Right cardiac atrium (tissue), 5 donors: ENCODE measurements around the gene TPM4. TPM values are rescaled to one million over a fixed set of nuclear protein-coding genes. Genes with fewer than 3 reads are reported as not detected.
"Not testable (repeated sequence)": the region's sequence is repeated elsewhere in the genome, so short reads cannot be mapped to it uniquely, and the experiment has no call there.

Source experiments
- ATAC-seq, 2 donors: fragments of 200-7000 bp; cut with Tn5 transposase; one replicate each; pipeline versions ENCODE4 v1.8.0 to v1.9.1; 2020; ENCODE audit warnings: moderate library complexity in 2 of 2, mild to moderate bottlenecking in 1 of 2
- DNase-seq, 3 donors: peaks; one replicate each; pipeline ENCODE4 v3.0.0-alpha.2; 2020
- H3K27ac ChIP-seq: one replicate; pipeline ENCODE4 v1.5.1; 2013; ENCODE audit warnings: mild to moderate bottlenecking, low read length, control low read depth, moderate library complexity
- H3K27me3 ChIP-seq: one replicate; pipeline ENCODE4 v1.6.1; 2013; ENCODE audit not compliant: control insufficient read depth, insufficient read depth
- H3K4me1 ChIP-seq: one replicate; pipeline ENCODE4 v1.6.1; 2013; ENCODE audit warnings: low read length; ENCODE audit not compliant: control insufficient read depth, insufficient read depth
- H3K4me3 ChIP-seq: one replicate; pipeline ENCODE4 v1.5.1; 2013; ENCODE audit warnings: low read length, control low read depth
- H3K9me3 ChIP-seq: one replicate; pipeline ENCODE4 v1.6.1; 2013; ENCODE audit warnings: low read length; ENCODE audit not compliant: control insufficient read depth
- WGBS: extraction: QIAGEN DNeasy Blood & Tissue Kit; methylation state at CpG from one replicate; pipeline ENCODE4 v1.1.7; 2013; 5-methylcytosine and 5-hydroxymethylcytosine counted together
- intact Hi-C, 4 donors: fragments of 100-400 bp; cut with DNase I; formaldehyde crosslinking; loops; one replicate each; pipeline versions ENCODE4 v1.11.0 to v1.14.0; 2022 to 2023
- polyA plus RNA-seq: library from polyadenylated mRNA; stranded (reverse); fragments of 200-250 nt; gene quantifications from one replicate; pipeline ENCODE4 v1.2.3, GENCODE V29; 2013
- total RNA-seq, 4 donors: library from RNA; stranded (reverse); fragmentation: NEBNext Ultra II Directional; extraction: Animal tissue kit (Norgen Biotek cat#: 25700); gene quantifications; one replicate each; pipeline ENCODE4 v1.2.1, GENCODE V29; 2021
- donor health status: healthy with polysubstance abuse.
- donor health status: DM: no; HTN: yes; CAD: no.
- donor health status: DM: no; HTN: no; CAD: no.
- donor health status: DM: no; HTN: yes; CAD: no; lungs with severe emphysema.
- donor health status: DM: yes; HTN: yes; CAD: no.

TPM4 gene
- total and polyA plus RNA-seq, 5 donors, result 87.7 to 226 (median 135) TPM

GRCh38 chr19:16099314-16099965 lies 23.1 kb downstream of the TPM4 start:
- ATAC-seq, DNase-seq, H3K27me3 ChIP-seq, H3K27ac ChIP-seq, H3K4me1 ChIP-seq, H3K4me3 ChIP-seq, intact Hi-C loops, H3K9me3 ChIP-seq: not testable (repeated sequence)
- 90% methylated on average over 8 of the region's 8 CpGs for WGBS

DNA sequence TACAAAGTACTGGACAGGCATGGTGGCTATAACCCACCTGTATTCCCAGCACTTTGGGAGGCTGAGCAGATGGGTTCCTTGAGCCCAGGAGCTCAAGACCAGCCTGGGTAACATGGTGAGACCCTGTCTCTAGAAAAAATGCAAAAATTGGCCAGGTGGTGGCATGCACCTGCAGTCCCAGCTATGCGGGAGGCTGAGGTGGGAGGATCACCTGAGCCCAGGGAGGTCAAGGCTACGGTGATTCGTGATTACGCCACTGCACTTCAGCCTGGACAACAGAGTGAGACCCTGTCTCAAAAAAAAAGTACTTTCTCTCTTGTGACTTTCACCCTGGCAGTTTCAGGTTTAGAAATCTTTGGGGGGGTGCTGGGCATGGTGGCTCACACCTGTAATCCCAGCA lies 24.2 kb downstream of the TPM4 start:
- no peak overlapping the region for H3K4me3 ChIP-seq
- H3K9me3 ChIP-seq, result no peaks in the 10 kb centered on the region
- no peaks in the 10 kb centered on the region for H3K27me3 ChIP-seq
- DNase-seq, result no peak
- no peak overlapping the region for H3K27ac ChIP-seq
- H3K4me1 ChIP-seq, result no peaks in the 10 kb centered on the region
- 92% methylated on average over 4 of the region's 4 CpGs for WGBS
- intact Hi-C loops, result no loop called here
- no peak for ATAC-seq

- no peak for ATAC-seq
- H3K27me3 ChIP-seq, result no peaks in the 10 kb centered on the region
- H3K4me1 ChIP-seq, result no peaks in the 10 kb centered on the region
- H3K27ac ChIP-seq, result no peak overlapping the region
- intact Hi-C loops, result no loop called here
- no peak overlapping the region for H3K4me3 ChIP-seq
- peak in 1 of 3 donors; percentile 22 for DNase-seq
- WGBS, result 87% methylated on average over 6 of the region's 6 CpGs
- no peaks in the 10 kb centered on the region for H3K9me3 ChIP-seq
Measured at GRCh38 chr19:16104722-16105121, 28.4 kb downstream of the TPM4 start.

DNA sequence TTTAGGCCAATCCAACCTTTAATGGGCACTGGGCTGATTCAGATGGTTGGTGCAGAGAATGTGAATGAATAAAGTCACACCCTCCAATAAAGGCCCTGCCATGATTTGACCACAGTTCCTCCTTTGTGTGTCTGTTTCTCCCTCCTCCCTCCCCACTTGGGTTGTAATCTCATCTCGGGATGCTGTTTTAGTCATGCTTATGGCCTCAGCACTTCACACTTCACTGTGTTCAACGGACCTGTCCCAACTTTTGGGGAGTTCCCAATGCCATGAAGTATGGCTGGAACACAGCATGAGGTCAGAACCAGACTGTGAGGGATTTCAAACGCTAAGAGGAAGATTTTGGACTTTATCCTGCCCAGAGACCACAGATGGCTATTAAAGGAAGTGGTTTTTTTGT lies 29.8 kb downstream of the TPM4 start:
- H3K27ac ChIP-seq, result no peak overlapping the region
- WGBS, result 11% methylated on average over 3 of the region's 3 CpGs
- no peaks in the 10 kb centered on the region for H3K9me3 ChIP-seq
- no peak overlapping the region for H3K4me3 ChIP-seq
- intact Hi-C loops, result no loop called here
- DNase-seq (peak in 1 of 3 donors; percentile 7), ATAC-seq (no peak)
- no peaks in the 10 kb centered on the region for H3K4me1 ChIP-seq
- H3K27me3 ChIP-seq, result no peaks in the 10 kb centered on the region

DNA sequence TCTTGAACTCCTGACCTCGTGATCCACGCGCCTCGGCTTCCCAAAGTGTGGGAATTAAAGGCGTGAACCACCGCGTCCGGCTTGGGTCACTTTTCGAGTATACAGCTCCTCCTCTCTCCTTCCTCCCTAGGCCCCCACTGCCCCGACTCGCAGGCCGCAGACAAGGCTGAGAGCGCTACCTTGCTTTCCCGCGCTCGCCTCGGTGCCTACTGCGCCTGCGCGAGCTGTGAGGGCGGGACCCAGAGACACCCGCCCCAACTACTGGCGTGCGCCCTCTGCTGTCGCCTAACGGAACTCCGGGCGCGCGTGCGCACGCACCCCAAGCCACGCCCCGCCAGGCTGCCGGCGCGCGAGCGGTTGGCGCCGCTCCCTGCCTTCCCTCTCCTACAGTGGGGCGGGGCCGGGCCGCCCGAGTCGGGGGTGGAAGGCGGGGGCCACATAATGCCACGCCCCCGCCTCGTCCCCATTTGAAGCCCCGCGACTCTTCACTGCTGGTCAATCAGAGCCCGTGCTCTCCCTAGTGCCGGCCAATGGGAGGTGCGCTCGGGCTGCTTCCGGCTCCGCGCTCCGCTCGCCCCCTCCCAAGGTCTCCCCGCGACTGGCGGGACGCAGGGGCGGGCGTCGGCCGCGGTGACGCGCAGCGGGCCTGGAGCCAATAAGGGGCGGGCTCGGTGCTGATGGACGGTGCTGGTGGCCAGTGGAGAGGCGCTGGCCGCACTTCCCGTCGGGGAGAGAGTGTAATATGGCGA lies 35.0 kb downstream of the TPM4 start, which contains the start of gene RAB8A:
RAB8A (plus strand) TSS at position 730 of the 749 bp plus-strand sequence; CDS start at position 743, 13 bp downstream.
- peaks cover 8% of the 10 kb centered on the region for H3K4me1 ChIP-seq
- H3K27me3 ChIP-seq, result no peaks in the 10 kb centered on the region
- intact Hi-C loops, result loop anchor here in 2 of 4 donors (10.0 kb wide), 2 partner anchors 47 to 73 kb away; partner anchors contain the start of gene FAM32A (in 1 of the 2)
- peak; percentile 98 for ATAC-seq
- peak within 1 kb of the TSS; percentile 71 for H3K27ac ChIP-seq
- peak; percentile 99 to 100 (median 99) for DNase-seq
- no peaks in the 10 kb centered on the region for H3K9me3 ChIP-seq
- H3K4me3 ChIP-seq, result peak within 1 kb of the TSS; percentile 83
- under 1% methylated on average over 81 of the region's 81 CpGs for WGBS

- 1% methylated on average over 37 of the region's 37 CpGs for WGBS
- H3K9me3 ChIP-seq, result no peaks in the 10 kb centered on the region
- DNase-seq, result peak in 1 of 3 donors; percentile 5
Measured at GRCh38 chr19:16111909-16112752, 35.8 kb downstream of the TPM4 start.

DNA sequence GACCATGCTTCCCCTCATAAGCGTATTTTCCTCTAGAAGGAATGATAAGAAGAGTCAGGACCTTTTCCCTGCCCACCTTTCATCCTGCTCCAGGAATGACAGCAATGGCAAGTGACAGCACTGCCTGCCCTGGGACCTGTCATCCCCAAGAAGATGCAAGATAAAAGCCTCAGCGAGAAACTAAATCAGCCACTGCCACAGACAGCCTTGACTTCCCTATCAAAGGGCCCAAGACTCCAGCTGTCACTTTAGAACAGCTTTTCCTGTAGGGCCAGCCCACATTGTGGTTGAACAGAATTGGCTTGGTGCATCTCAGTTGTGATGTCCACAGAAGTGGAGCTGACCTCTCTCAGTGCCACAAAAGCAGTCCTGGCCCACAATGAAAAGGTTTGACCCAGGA lies 36.5 kb downstream of the TPM4 start:
- WGBS, result 14% methylated on average over 2 of the region's 2 CpGs
- Histone ChIP-seq H3K9me3 (no peaks in the 10 kb centered on the region), H3K27me3 (no peaks in the 10 kb centered on the region), H3K4me1 (peaks cover 8% of the 10 kb centered on the region), H3K27ac (no peak overlapping the region), H3K4me3 (peak overlapping the region; percentile 83)
- no peak for DNase-seq
- ATAC-seq, result no peak
- intact Hi-C loops, result loop anchor here in 2 of 4 donors (10.0 kb wide), 2 partner anchors 48 to 72 kb away; partner anchors contain the start of gene FAM32A (in 1 of the 2)

More at GRCh38 chr19:16111909-16112752, 35.8 kb downstream of the TPM4 start:
- peak; percentile 2 to 15 for ATAC-seq
- H3K4me1 ChIP-seq, result peaks cover 8% of the 10 kb centered on the region
- peak overlapping the region; percentile 83 for H3K4me3 ChIP-seq
- H3K27me3 ChIP-seq, result no peaks in the 10 kb centered on the region
- peak overlapping the region; percentile 71 for H3K27ac ChIP-seq
- intact Hi-C loops, result loop anchor here in 2 of 4 donors (10.0 kb wide), 2 partner anchors 47 to 73 kb away; partner anchors contain the start of gene FAM32A (in 1 of the 2)

- no peak overlapping the region for H3K27ac ChIP-seq
- intact Hi-C loops, result loop anchor here in 2 of 4 donors (10.0 kb wide), 2 partner anchors 49 to 71 kb away; partner anchors contain the start of gene FAM32A (in 1 of the 2)
- no peaks in the 10 kb centered on the region for H3K9me3 ChIP-seq
- DNase-seq, result no peak
- 88% methylated on average over 3 of the region's 3 CpGs for WGBS
- H3K4me1 ChIP-seq, result peaks cover 8% of the 10 kb centered on the region
- no peak for ATAC-seq
- H3K4me3 ChIP-seq, result no peak overlapping the region
- H3K27me3 ChIP-seq, result no peaks in the 10 kb centered on the region
Measured at GRCh38 chr19:16113727-16114126, 37.4 kb downstream of the TPM4 start.

GRCh38 chr19:16115301-16116039 lies 39.2 kb downstream of the TPM4 start:
- H3K27ac ChIP-seq, result no peak overlapping the region
- no peaks in the 10 kb centered on the region for H3K27me3 ChIP-seq
- ATAC-seq (no peak), DNase-seq (no peak)
- intact Hi-C loops, result loop anchor here in 2 of 4 donors (10.0 kb wide), 2 partner anchors 51 to 69 kb away; partner anchors contain the start of gene FAM32A (in 1 of the 2)
- no peaks in the 10 kb centered on the region for H3K9me3 ChIP-seq
- H3K4me1 ChIP-seq, result peaks cover 8% of the 10 kb centered on the region
- H3K4me3 ChIP-seq, result no peak overlapping the region
- WGBS, result 91% methylated on average over 9 of the region's 9 CpGs

- Histone ChIP-seq H3K27me3 (no peaks in the 10 kb centered on the region), H3K4me3 (no peak overlapping the region), H3K9me3 (no peaks in the 10 kb centered on the region), H3K27ac (no peak overlapping the region), H3K4me1 (peaks cover 8% of the 10 kb centered on the region)
- 66% methylated on average over 4 of the region's 4 CpGs for WGBS
- DNase-seq, result no peak
- ATAC-seq, result no peak
- intact Hi-C loops, result loop anchor here in 2 of 4 donors (10.0 kb wide), 2 partner anchors 51 to 69 kb away; partner anchors contain the start of gene FAM32A (in 1 of the 2)
Measured at GRCh38 chr19:16116067-16116466, 39.8 kb downstream of the TPM4 start.
